H9 (cell line): ENCODE data around the gene CACNA1D. TPM values are rescaled to one million over a fixed set of nuclear protein-coding genes. Genes with fewer than 3 reads are reported as not detected.

Source experiments
- DNase-seq: peaks from one replicate; pipeline ENCODE4 v3.0.0-alpha.2; 2017
- H2AFZ ChIP-seq: one replicate; pipeline ENCODE4 v1.6.1; 2013; ENCODE audit warnings: mild to moderate bottlenecking, low read length, control low read depth, moderate library complexity
- H2AK5ac ChIP-seq: 2 replicates; pipeline ENCODE4 v1.6.1; 2013; ENCODE audit warnings: low read length, control low read depth, mixed read lengths; ENCODE audit not compliant: insufficient read length
- H2BK120ac ChIP-seq: one replicate; pipeline ENCODE4 v1.6.1; 2013; ENCODE audit warnings: low read depth, mild to moderate bottlenecking, low read length, control low read depth, inconsistent platforms; ENCODE audit not compliant: poor library complexity, severe bottlenecking
- H2BK12ac ChIP-seq: 2 replicates; pipeline ENCODE4 v1.6.1; 2013; ENCODE audit warnings: low read length, control low read depth, mixed read lengths, low read depth; ENCODE audit not compliant: insufficient read length
- H2BK15ac ChIP-seq: 2 replicates; pipeline ENCODE4 v1.6.1; 2013; ENCODE audit warnings: low read depth, low read length, control low read depth
- H2BK20ac ChIP-seq: one replicate; pipeline ENCODE4 v1.6.1; 2013; ENCODE audit warnings: low read depth, mild to moderate bottlenecking, low read length, control low read depth, inconsistent platforms; ENCODE audit not compliant: poor library complexity, severe bottlenecking
- H2BK5ac ChIP-seq: 2 replicates; pipeline ENCODE4 v1.6.1; 2013; ENCODE audit warnings: low read length, control low read depth, mixed read lengths; ENCODE audit not compliant: insufficient read length
- H3K14ac ChIP-seq: 2 replicates; pipeline ENCODE4 v1.6.1; 2013; ENCODE audit warnings: low read length, control low read depth; ENCODE audit not compliant: insufficient read depth
- H3K18ac ChIP-seq: 2 replicates; pipeline ENCODE4 v1.6.1; 2013; ENCODE audit warnings: low read depth, mild to moderate bottlenecking, mixed read lengths, low read length, control low read depth; ENCODE audit not compliant: insufficient read length
- H3K23ac ChIP-seq: 2 replicates; pipeline ENCODE4 v1.6.1; 2013; ENCODE audit warnings: low read length, control low read depth, mixed read lengths, low read depth; ENCODE audit not compliant: insufficient read length
- H3K23me2 ChIP-seq: 2 replicates; pipeline ENCODE4 v1.6.1; 2013; ENCODE audit warnings: low read depth, mild to moderate bottlenecking, mixed read lengths, low read length, control low read depth; ENCODE audit not compliant: insufficient read length, poor library complexity, severe bottlenecking
- H3K27ac ChIP-seq: 2 replicates; pipeline ENCODE4 v1.5.1; 2013; ENCODE audit warnings: low read length, control low read depth, mixed read lengths, low read depth; ENCODE audit not compliant: insufficient read length
- H3K27me3 ChIP-seq: 2 replicates; pipeline ENCODE4 v1.6.1; 2013; ENCODE audit warnings: low read length, control low read depth, inconsistent platforms; ENCODE audit not compliant: insufficient read depth
- H3K4ac ChIP-seq: 2 replicates; pipeline ENCODE4 v1.6.1; 2013; ENCODE audit warnings: low read depth, mild to moderate bottlenecking, control low read depth, inconsistent platforms, low read length, moderate library complexity
- H3K4me1 ChIP-seq: 2 replicates; pipeline ENCODE4 v1.6.1; 2013; ENCODE audit warnings: low read length, control low read depth, inconsistent platforms; ENCODE audit not compliant: insufficient read depth
- H3K4me2 ChIP-seq: 2 replicates; pipeline ENCODE4 v1.6.1; 2013; ENCODE audit warnings: low read length, control low read depth, mixed read lengths; ENCODE audit not compliant: insufficient read length, insufficient read depth
- H3K56ac ChIP-seq: 2 replicates; pipeline ENCODE4 v1.6.1; 2013; ENCODE audit warnings: low read depth, mild to moderate bottlenecking, mixed read lengths, low read length, control low read depth; ENCODE audit not compliant: insufficient read length
- H3K79me1 ChIP-seq: 2 replicates; pipeline ENCODE4 v1.6.1; 2013; ENCODE audit warnings: low read depth, mild to moderate bottlenecking, moderate library complexity, low read length, control low read depth, inconsistent platforms; ENCODE audit not compliant: insufficient read depth, poor library complexity, severe bottlenecking
- H3K79me2 ChIP-seq: 2 replicates; pipeline ENCODE4 v1.6.1; 2013; ENCODE audit warnings: low read length, control low read depth, inconsistent platforms; ENCODE audit not compliant: insufficient read depth
- H3K9ac ChIP-seq: 2 replicates; pipeline ENCODE4 v1.6.1; 2013; ENCODE audit warnings: low read length, control low read depth, mixed read lengths; ENCODE audit not compliant: insufficient read length; ENCODE audit errors: extremely low read depth
- H3K9me3 ChIP-seq: one replicate; pipeline ENCODE4 v1.6.1; 2013; ENCODE audit warnings: low read depth, low read length, inconsistent platforms; ENCODE audit not compliant: control insufficient read depth
- H3T11ph ChIP-seq: one replicate; pipeline ENCODE4 v1.6.1; 2013; ENCODE audit warnings: mild to moderate bottlenecking, low read length, control low read depth, inconsistent platforms
- H4K20me1 ChIP-seq: one replicate; pipeline ENCODE4 v1.6.1; 2013; ENCODE audit not compliant: control insufficient read depth, insufficient read length, insufficient read depth
- H4K5ac ChIP-seq: 2 replicates; pipeline ENCODE4 v1.6.1; 2013; ENCODE audit warnings: low read depth, mild to moderate bottlenecking, mixed read lengths, low read length, control low read depth; ENCODE audit not compliant: insufficient read length
- H4K8ac ChIP-seq: replicated peaks from 2 replicates; pipeline ENCODE4 v1.6.1; 2013; ENCODE audit warnings: low read length, control low read depth, mixed read lengths, low read depth; ENCODE audit not compliant: insufficient read length
- H4K91ac ChIP-seq: 2 replicates; pipeline ENCODE4 v1.6.1; 2013; ENCODE audit warnings: low read depth, mild to moderate bottlenecking, moderate library complexity, mixed read lengths, low read length, control low read depth; ENCODE audit not compliant: insufficient read length
- H3K27ac Mint-ChIP-seq, 3 experiments: 2 replicates in 2 of 3; 3 replicates in 1 of 3; pipeline ENCODE4 v1.8.0; 2020 to 2021; ENCODE audit warnings: mixed read lengths in 3 of 3, mild to moderate bottlenecking in 1 of 3, moderate library complexity in 1 of 3
- H3K27me3 Mint-ChIP-seq: 2 replicates; pipeline ENCODE4 v1.8.0; 2021; ENCODE audit warnings: low read depth, mild to moderate bottlenecking, moderate library complexity, mixed read lengths
- H3K36me3 Mint-ChIP-seq, 3 experiments: 2 replicates in 2 of 3; 3 replicates in 1 of 3; pipeline ENCODE4 v1.8.0; 2020 to 2021; ENCODE audit warnings: low read depth in 3 of 3, mixed read lengths in 3 of 3; ENCODE audit not compliant: insufficient read depth in 1 of 3
- H3K4me1 Mint-ChIP-seq, 2 experiments: 2 replicates each; pipeline ENCODE4 v1.8.0; 2020; ENCODE audit warnings: mixed read lengths in 2 of 2
- H3K4me3 Mint-ChIP-seq, 2 experiments: 2 replicates in 1 of 2; 3 replicates in 1 of 2; pipeline ENCODE4 v1.8.0; 2020 to 2021; ENCODE audit warnings: mild to moderate bottlenecking in 2 of 2, mixed read lengths in 2 of 2, moderate library complexity in 1 of 2
- H3K9me3 Mint-ChIP-seq, 2 experiments: 2 replicates in 1 of 2; 3 replicates in 1 of 2; pipeline ENCODE4 v1.8.0; 2020; ENCODE audit warnings: mild to moderate bottlenecking in 2 of 2, mixed read lengths in 2 of 2, moderate library complexity in 1 of 2
- WGBS: extraction: QIAGEN DNeasy Blood & Tissue Kit; methylation state at CpG from one replicate; pipeline ENCODE4 v1.1.7; 2013; ENCODE audit warnings: missing lambda C conversion rate, low lambda C conversion rate, mixed read lengths; ENCODE audit not compliant: insufficient read length; ENCODE audit errors: extremely low coverage; 5-methylcytosine and 5-hydroxymethylcytosine counted together
- total RNA-seq: library from RNA; stranded (reverse); gene quantifications from 2 replicates; pipeline ENCODE4 v1.2.1, GENCODE V29; 2021
- TF ChIP-seq, protein P1 (sequence below): fragments of 200-600 bp; sonication (generic); conservative IDR thresholded peaks from 3 replicates; pipeline ENCODE4 v1.8.0; 2021; ENCODE audit warnings: antibody characterized with exemption, mild to moderate bottlenecking

CACNA1D gene
- total RNA-seq, 1 experiment from 2014 or later: 3.5 TPM

DNA sequence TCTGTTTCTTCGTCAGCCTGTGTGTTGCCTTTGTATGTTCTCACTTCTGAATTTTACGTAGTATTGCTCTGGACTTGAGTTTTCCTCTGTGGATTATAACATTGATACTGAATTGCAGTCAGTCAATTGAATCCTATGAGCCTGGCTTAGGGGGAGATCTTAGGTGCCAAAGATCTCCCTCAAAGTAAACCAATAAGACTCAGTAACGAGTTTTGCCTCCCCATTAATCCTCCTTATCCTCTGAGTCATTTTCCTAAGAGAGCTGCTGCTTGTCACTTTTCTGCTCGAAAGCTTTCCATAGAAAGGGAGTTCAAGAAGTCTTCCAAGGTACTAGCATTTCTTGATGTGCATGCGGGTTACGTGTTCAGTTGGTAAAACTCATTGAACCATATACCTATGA is 225.4 kb downstream of the CACNA1D start:
- Histone ChIP-seq H4K20me1 (no peaks in the 10 kb centered on the region), H3K4me2 (no peak overlapping the region), H3K23me2 (no peaks in the 10 kb centered on the region), H2AK5ac (no peak overlapping the region), H3K27ac (no peak overlapping the region), H3K9me3 (no peaks in the 10 kb centered on the region), H3K4me1 (peaks cover 1% of the 10 kb centered on the region; the same call in 1 of the 2 replicates), H2BK20ac (no peak overlapping the region), H3K56ac (no peak overlapping the region), H4K8ac (no peak overlapping the region), H3K79me1 (no peaks in the 10 kb centered on the region), H3K23ac (no peak overlapping the region), H2BK5ac (no peak overlapping the region), H3K27me3 (no peaks in the 10 kb centered on the region), H2BK12ac (no peak overlapping the region), H4K5ac (no peak overlapping the region), H3K79me2 (no peaks in the 10 kb centered on the region), H3K4ac (no peak overlapping the region), H2AFZ (no peak overlapping the region), H2BK120ac (no peak overlapping the region), H2BK15ac (no peak overlapping the region), H3T11ph (no peak overlapping the region), H4K91ac (no peak overlapping the region), H3K9ac (no peak overlapping the region), H3K18ac (no peak overlapping the region), H3K14ac (no peak overlapping the region)
- Mint-ChIP-seq H3K27ac (no peak overlapping the region), H3K4me3 (no peak overlapping the region), H3K27me3 (no peaks in the 10 kb centered on the region; the same call in none of the 2 replicates), H3K4me1 (peaks cover 21 to 22% of the 10 kb centered on the region in 2 experiments), H3K36me3 (no peaks in the 10 kb centered on the region; a peak in 1 of 7 replicates), H3K9me3 (no peaks in the 10 kb centered on the region)
- no peak for DNase-seq
- WGBS: no CpG with 5 or more reads among the region's 6 CpGs
- TF ChIP-seq, protein P1, sequence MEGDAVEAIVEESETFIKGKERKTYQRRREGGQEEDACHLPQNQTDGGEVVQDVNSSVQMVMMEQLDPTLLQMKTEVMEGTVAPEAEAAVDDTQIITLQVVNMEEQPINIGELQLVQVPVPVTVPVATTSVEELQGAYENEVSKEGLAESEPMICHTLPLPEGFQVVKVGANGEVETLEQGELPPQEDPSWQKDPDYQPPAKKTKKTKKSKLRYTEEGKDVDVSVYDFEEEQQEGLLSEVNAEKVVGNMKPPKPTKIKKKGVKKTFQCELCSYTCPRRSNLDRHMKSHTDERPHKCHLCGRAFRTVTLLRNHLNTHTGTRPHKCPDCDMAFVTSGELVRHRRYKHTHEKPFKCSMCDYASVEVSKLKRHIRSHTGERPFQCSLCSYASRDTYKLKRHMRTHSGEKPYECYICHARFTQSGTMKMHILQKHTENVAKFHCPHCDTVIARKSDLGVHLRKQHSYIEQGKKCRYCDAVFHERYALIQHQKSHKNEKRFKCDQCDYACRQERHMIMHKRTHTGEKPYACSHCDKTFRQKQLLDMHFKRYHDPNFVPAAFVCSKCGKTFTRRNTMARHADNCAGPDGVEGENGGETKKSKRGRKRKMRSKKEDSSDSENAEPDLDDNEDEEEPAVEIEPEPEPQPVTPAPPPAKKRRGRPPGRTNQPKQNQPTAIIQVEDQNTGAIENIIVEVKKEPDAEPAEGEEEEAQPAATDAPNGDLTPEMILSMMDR: no peak
